HG03039 (cell line): ENCODE measurements around the gene NUTM1.
"Not testable (repeated sequence)": the region's sequence is repeated elsewhere in the genome, so short reads cannot be mapped to it uniquely, and the experiment has no call there.

ENCODE experiments used
- ATAC-seq: cut with Tn5 transposase; IDR thresholded peaks from one replicate; pipeline ENCODE4 v1.9.1; 2021; ENCODE audit warnings: mild to moderate bottlenecking, moderate library complexity; ENCODE audit not compliant: unreplicated experiment

Gene NUTM1

DNA sequence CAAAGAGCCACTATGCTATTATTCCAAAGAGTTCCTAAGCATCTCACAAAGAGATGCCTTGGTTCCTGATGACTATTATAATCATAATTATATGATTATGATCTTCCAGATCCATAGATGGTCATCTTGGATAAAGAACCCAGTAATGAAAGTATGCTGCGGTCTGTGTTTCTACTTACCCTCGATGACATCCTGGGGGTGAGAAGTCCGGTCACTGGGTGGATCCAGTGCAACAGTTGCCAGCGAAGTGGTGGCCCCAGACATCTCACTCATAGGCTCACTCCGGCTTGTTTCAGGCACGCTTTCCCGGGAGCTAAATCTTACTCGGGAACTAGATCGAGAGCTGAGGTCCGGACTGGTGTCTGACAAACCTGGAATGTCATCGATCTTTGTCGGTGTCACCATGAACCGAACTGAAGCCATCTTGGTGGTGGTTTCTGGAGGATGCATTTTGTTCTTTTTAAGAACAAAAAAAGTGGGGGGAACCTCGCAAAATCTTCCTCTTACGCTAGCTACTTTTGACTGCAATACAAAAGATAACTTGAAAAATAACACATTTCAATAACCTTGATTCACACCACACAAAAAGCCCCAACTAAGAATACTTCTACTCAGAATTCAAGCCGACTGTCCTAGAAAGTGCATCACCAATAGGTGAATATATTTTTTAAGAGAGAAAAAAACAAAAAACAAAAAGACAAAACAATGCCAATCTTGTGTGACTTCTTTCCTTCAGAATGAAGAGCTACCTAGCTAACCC is 6.7 kb upstream of the NUTM1 start:
- no peak for ATAC-seq

DNA sequence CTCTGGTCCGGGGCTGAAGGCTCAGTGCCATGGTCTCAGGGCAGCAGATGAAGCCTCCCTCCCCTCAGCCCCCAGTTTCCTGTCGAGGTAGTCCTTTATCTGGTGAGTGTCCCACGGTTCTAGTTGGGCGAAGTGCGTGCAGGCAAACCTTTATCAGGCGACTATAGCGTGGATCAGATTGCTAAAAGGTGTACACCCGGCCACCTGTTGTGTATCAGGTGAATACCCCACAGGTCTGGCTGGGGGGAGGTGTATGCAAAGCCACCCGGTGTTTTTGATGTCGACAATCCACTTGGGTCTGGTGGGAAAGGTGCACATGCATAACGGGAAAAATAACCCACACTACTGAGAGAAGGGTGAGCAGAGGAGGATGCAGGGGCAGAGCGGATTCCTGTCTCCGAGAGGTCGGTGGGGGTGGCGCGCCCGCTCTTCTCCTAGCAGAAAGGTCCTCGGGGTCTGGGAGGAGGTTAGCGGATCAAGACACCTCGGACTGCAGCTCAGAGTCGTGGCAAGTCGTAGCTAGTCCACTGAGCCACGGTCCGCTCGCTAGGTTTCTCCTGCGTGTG is 6.0 kb upstream of the NUTM1 start:
- ATAC-seq: peak; percentile 11

DNA sequence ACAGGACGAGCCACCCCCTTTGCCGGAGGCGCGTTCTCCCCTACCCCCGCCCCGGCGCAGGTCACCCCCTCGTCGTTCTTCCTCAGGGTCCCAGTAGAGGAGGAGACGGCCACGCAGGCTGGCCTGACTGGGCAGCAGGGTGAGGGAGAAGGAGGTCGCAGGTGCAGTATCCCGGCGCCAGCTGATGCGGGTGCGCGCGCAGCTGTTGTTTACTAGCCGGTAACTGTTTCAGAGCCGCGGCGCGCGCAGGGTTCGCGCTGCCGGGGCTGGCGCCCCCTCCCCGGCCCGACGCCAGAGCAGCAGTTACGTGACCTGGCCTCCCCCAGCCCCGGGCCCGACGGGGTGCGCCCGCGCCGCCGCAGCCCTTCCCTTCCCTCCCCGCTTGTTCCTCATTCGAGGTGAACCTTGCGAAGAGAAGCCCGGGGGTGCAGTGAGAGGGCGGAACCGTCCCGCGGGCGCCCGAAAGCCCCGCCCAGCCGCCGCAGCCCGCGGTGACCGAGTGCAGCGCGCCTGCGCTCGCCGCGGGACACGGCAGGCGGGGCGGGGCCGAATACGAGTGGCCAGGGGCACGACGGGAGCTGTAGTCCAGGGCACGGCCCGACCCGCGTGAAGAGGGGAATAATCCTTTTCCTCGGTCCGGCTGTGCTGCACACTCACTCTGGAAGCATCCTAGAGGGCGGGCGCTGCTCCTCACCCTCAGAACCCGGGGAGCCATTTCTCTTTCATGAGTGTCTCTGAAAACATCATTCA is 5.4 kb upstream of the NUTM1 start, which contains the start of gene SLC12A6:
Gene SLC12A6 (minus strand): TSS at position 225 of the 750 bp plus-strand sequence. CDS start 1,101 bp downstream, outside the sequence.
- ATAC-seq: peak; percentile 64

DNA sequence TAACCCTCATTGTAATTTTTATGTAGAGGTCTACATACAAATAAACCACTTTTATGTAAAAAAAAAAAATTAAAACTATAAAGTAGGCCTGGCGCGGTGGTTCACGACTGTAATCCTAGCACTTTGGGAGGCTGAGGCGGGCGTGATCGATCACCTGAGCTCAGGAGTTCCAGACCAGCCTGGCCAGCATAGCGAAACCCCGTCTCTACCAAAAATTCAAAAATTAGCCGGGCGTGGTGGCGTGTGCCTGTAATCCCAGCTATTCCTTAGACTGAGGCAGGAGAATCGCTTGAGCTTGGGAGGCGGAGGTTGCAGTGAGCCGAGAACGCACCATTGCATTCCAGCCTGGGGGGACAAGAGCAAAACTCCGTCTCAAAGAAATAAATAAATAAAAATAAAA is 4.8 kb upstream of the NUTM1 start:
- no peak for ATAC-seq

DNA sequence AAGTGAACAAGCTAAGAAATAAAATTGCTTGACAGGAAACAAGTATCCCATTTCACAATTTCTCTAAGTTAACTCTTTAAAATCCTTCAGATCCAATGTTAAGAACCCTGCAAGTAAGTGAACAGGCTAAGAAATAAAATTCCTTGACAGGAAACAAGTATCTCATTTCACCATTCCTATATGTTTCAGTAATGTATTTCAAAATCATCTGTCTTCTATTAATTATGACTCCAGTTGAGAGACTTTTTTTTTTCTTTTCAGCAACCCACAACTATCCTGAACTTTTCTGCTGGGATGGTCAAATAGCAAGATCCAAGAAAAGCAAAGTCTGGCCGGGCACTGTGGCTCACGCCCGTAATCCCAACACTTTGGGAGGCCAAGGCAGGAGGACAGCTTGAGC is 3.2 kb upstream of the NUTM1 start:
- ATAC-seq: no peak

DNA sequence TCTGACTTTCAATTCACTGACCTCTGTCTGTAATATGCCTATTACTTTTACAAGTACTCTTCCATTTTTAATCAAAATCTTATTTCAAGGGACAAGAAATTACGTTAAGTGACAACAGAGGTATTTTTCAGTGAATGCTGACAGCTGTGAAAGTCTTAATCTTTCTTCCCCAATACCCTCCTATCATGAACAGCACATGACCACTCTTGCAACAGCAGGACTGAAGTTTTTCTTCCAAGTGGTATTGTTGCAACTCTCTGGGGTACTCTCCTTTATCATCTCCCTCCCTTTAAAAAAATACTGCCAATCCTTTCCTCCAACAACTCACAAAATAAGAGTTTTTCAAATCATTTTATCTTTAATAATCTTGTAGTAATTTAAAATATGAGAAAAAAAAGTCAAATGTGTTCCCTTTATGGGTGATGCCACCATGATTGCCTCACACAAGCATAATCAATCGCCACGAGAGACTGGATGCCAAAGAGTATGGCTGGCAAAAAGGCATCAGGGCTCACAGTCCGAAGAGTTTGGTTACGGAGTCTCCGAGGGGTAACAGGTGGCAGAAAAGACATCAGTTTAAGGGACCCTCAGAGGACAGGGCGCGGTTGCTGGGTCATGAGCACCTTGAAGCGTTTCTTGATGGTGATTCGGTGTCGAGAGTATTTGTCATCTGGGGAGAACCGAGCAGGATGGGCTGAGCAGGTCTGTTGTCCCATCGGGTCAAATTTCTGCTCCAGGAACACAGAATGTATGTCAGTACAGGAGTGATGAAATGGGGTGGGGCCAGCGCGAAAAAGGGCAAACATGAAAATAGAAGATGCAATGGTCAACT is 1.5 kb upstream of the NUTM1 start:
- ATAC-seq: no peak

DNA sequence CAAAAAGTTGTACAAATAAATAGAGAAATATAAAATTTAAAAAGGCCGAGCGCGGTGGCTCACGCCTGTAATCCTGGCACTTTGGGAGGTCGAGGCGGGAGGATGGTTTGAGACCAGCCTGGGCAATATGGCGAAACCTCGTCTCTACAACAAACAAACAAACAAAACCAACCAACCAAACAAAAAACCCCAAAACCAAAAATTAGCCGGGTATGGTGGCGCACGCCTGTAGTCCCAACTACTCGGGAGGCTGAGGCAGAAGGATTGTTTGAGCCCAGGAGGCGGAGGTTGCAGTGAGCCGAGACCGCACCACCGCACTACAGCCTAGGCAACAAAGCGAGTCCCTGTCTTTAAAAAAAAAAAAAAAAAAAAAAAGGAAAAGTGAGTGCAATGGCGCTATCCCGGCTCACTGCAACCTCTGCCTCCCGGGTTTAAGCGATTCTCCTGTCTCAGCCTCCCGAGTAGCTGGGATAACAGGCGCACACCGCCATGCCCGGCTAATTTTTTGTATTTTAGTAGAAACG is 840 bp upstream of the NUTM1 start:
- ATAC-seq: not testable (repeated sequence)

DNA sequence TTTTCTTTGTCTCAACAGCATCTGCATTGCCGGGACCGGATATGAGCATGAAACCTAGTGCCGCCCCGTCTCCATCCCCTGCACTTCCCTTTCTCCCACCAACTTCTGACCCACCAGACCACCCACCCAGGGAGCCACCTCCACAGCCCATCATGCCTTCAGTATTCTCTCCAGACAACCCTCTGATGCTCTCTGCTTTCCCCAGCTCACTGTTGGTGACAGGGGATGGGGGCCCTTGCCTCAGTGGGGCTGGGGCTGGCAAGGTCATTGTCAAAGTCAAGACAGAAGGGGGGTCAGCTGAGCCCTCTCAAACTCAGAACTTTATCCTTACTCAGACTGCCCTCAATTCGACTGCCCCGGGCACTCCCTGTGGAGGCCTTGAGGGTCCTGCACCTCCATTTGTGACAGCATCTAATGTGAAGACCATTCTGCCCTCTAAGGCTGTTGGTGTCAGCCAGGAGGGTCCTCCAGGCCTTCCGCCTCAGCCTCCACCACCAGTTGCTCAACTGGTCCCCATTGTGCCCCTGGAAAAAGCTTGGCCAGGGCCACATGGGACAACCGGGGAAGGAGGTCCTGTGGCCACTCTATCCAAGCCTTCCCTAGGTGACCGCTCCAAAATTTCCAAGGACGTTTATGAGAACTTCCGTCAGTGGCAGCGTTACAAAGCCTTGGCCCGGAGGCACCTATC is 5.0 kb downstream of the NUTM1 start:
- no peak for ATAC-seq

DNA sequence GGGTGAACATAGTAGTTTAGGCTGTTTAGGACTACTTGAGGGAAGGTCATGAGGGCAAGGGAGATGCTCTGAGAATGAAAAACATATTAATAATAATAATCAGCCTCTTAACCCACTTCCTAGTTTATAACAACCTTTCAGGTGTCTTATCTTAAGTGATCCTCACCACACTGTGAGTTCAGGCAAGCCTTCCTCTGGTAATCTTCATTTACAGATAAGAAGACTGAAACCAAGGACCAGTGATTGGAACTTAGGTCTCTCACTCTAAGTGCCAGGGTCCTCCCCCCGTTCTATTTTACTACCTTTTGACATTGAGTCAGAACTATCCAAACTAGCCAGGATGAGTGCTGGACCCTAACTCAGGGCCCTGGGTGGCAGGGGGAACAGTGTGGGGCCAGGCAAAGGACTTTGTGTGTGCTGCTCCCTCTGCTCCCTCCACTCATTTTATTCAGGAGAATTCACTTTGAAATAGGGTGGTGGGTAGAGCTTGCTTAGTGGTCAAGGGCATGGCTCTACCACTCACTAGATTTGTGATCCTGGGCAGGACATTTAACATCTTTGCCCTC is 5.7 kb downstream of the NUTM1 start:
- no peak for ATAC-seq

DNA sequence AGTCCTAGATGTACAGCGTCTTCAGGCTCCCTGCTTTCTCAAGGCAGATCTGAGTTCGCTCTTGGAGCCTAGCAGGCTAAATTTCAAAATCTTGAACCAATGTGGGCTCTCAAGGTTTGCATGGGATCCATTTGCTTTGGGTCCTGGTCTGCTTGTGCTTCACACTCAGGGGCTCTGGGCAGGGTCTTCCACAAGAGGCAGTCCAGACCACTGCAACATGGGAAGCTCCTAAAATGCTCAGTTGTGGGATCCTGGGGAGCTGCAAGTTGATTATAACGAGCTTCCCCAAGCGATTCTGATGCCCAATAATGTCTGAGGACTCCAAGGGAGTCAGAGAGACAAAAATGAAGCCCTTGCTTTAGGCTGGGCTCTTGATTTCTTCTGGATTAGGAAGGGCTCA is 6.7 kb downstream of the NUTM1 start:
- no peak for ATAC-seq

DNA sequence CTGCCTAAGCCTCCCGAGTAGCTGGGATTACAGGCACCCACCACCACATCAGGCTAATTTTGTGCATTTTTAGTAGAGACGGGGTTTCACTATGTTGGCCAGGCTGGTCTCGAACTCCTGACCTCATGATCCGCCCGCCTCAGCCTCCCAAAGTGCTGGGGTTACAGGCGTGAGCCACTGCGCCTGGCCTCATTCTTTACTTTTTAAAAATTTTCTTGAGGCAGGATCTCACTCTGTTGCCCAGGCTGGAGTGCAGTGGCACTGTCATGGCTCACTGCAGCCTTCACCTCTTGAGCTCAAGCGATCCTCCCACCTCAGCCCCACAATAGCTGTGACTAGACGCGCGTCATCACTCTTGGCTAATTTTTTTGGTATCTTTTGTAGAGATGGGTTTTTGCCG is 9.9 kb downstream of the NUTM1 start:
- not testable (repeated sequence) for ATAC-seq

DNA sequence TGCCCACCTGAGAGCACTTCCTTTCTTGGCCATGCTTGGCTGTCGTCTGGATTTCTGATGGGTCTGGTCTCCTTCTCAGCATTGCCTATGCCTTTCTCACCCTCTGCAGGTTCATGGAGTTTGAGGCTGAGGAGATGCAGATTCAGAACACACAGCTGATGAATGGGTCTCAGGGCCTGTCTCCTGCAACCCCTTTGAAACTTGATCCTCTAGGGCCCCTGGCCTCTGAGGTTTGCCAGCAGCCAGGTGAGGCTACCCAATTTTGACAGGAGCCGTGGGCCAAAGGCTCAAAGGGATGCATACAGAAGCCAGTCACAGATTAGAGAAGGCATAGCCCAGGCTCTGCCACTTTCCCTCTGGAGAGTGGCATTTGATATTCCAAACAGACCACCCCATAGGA is 10.5 kb downstream of the NUTM1 start:
- no peak for ATAC-seq

DNA sequence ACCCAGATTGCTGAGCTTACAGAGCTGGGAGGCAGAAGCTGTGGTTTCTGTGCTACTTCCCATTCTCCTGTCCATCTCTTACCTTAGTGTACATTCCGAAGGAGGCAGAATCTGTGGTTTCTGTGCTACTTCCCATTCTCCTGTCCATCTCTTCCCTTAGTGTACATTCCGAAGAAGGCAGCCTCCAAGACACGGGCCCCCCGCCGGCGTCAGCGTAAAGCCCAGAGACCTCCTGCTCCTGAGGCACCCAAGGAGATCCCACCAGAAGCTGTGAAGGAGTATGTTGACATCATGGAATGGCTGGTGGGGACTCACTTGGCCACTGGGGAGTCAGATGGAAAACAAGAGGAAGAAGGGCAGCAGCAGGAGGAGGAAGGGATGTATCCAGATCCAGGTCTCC is 11.2 kb downstream of the NUTM1 start:
- ATAC-seq: no peak

DNA sequence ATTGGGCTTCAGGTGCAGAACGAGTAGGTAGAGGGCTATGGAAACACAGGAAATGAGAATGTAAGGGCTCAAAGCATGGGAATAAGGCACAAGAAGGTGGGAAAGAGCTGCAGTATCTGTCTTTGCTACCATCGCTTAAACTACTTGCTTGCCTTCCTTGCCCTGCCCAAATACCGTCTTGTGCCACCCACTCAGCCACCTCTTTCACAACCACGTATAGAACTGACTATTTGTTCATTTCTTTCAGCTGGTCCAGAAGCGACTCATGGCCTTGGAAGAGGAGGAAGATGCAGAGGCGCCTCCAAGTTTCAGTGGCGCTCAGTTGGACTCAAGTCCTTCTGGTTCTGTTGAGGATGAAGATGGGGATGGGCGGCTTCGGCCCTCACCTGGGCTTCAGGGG is 12.1 kb downstream of the NUTM1 start:
- no peak for ATAC-seq

DNA sequence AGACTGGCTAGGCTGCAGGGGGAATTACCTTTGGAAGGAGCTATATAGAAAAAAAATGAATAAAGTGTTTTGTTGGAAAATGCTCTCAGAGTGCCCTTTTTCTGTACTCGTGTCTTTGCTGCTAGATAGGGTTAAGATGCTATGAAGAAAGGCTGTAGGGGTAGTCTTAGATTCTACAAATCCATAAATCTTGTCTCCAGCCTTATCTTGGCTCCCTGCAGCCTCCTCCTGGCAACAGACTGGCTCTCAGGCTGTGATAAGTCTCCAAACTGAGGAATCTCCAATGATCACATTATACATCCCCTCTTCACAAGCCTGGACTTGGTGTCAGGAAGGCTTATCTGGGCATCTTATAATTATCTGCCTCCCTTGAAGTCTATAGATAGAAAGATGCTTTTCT is 14.5 kb downstream of the NUTM1 start:
- no peak for ATAC-seq

DNA sequence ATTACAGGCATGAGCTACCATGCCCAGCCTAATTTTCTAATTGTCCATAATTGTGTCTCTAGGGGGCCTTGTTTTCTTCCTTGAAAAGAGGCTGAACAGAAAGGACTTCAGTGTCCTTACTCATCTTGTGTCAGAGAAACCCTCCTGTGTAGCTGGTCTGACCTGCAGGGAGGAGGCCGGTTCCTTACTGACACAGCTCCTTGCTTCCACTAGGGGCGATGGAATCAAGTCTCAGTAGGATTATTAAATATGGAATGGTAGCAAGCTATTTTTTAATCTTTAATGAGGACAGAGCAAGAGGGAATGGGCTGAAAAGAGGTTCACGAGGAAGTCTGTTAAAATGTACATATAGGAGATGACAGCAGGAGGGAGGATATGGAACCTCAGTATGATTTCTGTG is 15.3 kb downstream of the NUTM1 start:
- ATAC-seq: no peak

DNA sequence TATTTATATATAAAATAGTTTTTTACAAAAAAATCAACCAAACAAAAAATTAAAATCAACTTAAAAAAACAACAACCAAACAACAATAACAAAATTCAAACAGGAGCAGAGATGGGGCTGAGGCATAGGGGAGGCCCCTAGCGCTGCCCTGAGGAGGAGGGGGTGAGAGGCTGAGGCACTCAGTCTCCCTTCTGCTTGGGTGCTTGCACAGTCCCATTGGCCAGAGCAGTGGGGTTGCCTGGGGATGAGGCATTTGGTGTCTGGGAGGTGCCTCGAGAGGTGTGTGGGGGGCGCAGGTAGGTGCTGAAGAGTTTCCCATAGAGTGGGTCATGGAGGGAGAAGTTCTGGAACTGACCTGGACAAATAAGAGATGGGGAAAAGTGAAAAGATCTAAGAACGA is 15.8 kb downstream of the NUTM1 start:
- ATAC-seq: no peak

DNA sequence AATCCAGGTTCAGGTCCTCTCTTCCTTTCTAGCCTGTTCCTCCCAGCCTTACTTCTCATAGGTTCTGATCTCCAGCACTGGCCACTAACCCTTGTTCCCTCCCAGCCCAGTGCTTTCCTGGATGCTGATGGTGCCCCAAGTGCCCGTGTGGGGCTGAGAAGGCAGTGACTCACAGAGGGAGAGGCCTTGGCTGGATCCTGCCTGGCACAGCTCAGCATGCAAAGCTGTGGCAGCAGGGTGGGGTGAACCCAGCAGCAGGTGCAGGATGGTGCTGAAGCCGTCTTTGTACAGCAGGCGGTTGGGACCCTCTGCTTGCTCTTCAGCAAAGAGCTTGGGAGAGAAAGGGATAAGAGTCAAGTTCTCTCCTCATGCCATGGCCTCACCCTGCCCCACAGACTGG is 16.3 kb downstream of the NUTM1 start:
- no peak for ATAC-seq

DNA sequence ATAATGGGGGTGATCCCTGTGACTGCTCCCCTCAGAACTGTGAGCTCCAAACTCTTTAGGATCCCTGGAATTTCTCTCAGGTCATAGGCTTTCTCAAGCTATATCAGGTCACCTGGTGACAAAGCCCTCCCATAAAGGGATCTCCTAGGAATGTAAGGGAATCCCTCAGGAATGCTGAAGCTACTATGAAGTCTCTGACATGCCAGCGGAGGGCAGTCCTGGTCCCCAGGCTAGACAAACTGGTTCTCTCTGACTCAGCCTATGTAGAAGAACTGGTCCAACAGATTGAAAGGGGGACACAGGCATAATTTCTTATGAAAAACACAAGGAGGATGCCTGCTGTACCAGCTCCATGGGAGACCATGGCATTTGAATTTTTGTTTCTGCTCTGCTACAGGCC is 17.2 kb downstream of the NUTM1 start:
- no peak for ATAC-seq

DNA sequence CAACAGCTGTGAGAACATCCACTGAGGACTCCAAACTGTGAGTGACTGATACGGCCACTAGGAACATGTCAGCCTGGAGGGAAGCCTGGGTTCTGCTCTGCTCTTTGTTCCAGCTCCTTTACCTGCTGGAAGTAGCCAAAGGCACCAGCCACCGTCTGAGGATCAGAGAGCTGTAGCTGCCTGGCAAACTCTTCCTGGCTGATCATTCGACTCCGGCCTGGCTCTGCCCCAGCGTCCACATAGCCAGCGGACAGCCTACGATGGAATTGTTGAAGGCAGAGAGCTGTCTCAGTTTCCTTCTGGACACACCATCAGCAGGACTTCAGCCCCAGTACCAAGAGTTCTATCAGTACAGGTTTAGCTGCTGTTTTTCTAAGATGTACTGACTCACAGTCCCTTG is 18.2 kb downstream of the NUTM1 start:
- ATAC-seq: no peak
